NCI-H187 (cell line): Measurements from ENCODE around the gene PRPF40A.

ENCODE experiments used
- DNase-seq, 2 experiments: peaks; one replicate each; lab custom pipeline; 2025; lab: John Stamatoyannopoulos, UW

Gene PRPF40A

DNA sequence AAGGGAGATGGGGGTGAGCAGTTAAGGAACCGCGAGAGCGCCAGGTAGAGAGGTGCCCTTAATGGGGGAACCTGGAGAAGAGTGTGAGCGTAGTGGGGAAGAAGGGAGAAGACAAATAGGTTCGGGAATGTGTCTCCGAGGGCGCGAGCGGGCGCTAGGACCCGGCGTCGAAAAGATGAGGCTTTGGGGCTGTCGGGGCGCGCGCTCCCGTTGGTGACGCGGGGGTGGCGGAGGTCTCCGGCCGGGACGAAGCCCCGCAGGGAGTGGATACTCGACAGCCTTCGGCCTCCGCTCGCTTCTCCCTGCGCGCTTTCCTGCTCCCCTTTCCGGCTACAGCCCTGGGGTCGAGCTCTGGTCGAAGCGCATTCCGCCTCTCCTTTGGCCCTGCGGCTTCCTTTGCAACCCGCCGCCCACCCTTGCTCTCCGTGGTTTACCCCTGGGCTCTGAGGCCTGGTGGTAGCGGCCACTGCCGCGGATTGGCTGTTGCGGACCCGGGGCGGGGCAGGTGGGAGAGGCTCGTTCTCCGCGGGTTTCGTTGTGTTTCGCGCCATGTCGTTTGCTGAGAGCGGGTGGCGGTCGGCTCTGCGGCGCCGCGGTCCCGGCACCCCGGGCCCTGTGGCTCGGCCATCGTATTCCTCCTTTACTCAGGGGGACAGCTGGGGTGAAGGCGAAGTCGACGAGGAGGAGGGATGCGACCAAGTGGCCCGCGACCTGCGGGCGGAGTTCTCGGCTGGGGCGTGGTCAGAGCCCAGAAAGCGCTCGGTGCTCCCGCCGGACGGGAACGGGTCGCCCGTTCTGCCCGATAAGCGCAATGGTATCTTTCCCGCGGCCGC is 1.0 kb upstream of the PRPF40A start, which contains the start of gene ARL6IP6:
Gene ARL6IP6 (plus strand): TSS at position 545 of the 833 bp plus-strand sequence. CDS start 5 bp downstream, at position 550.
- DNase-seq = peak; percentile 77 to 91

- no peak for DNase-seq
Measured at GRCh38 chr2:152716805-152717227, 445 bp downstream of the PRPF40A start.

DNA sequence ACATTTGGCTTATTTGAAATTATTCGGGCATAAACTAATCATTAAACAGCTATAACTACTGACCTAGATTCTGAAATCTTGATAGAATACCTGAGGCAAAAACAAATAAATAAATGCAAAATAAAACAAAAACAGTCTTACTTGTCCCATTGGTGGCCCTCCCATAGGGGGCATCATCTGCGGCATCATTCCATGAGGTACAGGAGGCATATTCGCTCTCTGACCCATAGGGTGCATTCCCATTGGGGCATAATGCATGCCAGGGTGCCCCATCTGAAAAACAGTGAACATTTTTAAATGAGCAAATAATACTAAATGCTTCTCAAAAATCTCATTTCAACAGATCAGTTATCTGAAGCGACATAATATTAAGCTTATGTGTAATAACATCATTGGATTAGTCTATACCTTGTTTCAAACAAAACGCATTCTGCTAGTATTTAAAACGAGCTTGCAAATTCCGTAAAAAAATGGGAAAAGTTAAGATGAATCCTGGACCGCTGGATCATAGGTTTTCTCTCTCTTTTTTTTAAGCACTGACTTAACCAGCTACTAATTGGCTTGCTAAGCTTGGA is 1.3 kb downstream of the PRPF40A start:
- no peak for DNase-seq

DNA sequence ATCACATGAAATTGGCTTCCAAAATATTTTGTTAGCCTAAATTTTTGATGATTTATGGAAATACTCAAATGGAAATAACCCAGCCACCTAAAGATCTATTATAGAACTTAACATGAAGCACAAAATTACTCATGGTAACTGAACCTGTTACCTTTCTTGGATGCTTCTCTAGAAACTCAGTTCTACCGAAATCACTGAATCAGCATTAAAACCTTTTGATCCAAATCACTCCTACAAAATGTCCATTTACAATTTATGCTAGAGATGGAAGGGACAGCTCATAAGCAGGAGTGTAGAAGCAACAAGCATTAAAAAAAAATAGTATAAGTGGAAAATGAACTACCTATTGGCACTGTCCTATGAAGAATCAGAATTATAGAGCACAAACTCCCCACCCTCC is 2.1 kb downstream of the PRPF40A start:
- no peak for DNase-seq

DNA sequence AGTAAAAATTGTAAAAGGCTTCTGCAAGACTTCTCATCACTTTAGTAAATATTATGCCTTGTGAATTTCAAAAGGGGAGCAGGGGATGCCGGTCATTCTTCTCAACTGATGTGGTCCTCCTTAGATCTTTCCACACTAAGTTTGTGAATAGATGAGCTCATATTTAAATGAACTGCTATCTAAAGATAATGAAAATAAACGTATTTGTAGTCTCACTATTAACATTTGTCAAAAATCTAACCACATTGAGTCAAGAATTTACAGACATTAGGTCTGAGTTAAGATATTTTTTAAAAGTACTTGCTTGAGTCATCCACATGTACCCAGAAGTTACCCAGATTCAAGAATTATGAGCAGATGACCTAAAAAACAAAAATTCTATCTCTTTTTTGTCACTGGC is 6.5 kb downstream of the PRPF40A start:
- DNase-seq = no peak

GRCh38 chr2:152708742-152709141 is 8.5 kb downstream of the PRPF40A start:
- DNase-seq = no peak

DNA sequence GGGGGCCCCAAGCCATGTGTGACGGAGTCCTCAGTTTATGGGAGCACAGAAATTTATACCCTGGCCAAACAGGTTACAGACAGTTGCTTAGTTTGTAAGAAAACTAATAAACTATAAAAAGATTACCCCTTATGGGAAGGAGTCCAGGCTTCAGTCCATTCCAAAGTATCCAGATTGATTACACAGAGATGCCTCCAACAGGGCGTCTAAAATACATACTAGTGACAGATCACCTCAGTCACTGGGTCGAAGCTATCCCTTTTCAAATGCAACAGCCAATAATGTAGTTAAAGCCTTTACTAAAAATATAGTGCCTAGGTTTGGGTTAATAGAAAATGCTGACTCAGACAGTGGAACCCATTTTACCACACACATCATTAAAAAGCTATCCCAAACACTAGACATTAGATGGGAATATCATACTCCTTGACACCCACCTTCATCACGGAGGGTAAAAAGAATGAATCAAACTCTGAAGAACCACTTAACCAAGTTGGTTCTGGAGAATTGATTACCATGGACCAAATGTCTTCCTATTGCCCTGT is 10.7 kb downstream of the PRPF40A start:
- DNase-seq = no peak

DNA sequence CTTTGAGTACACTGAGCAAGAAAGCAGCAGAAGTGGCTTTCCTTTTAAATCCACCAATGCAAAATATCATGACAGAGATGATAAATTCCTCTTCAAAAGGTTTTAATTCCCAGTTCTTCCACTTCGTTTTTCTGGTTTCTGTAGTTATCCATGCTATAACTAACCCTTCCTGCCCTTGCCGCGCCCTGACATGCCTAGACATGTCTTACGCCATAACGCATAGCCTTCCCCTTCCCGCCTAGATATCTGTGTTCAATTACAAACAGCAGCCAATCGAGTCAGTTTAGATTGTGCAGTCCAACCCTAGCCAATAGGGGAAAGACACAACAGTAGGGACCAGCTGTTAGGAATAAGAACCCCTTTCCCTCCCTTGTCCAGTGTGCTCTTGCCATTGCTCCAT is 16.1 kb downstream of the PRPF40A start:
- DNase-seq = no peak

GRCh38 chr2:152696476-152696875 is 20.8 kb downstream of the PRPF40A start:
- no peak for DNase-seq

- no peak for DNase-seq
Measured at GRCh38 chr2:152695763-152696162, 21.5 kb downstream of the PRPF40A start.

GRCh38 chr2:152694161-152694661 is 23.1 kb downstream of the PRPF40A start:
- no peak for DNase-seq

DNA sequence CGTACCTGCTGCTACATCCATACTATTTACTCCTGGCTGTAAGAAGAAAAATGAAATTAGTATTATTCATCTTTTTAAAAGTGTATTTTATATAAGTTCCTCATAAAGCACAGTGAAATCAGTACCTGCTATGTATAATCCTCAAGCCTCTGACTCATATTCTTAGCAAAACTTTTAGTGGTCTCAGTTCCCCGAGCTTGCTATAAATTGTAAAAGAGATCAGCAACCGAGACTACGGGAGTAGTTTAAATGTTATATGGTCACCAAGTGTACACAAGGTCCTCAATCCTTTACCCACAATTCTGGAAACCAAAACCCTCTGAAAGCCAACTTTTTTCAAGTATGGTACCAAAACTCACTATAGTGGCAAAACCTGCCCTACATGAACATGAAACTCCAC is 24.2 kb downstream of the PRPF40A start:
- DNase-seq = no peak

- DNase-seq = no peak
Measured at GRCh38 chr2:152686321-152686720, 30.9 kb downstream of the PRPF40A start.

GRCh38 chr2:152683400-152683799 is 33.9 kb downstream of the PRPF40A start:
- no peak for DNase-seq

- DNase-seq = no peak
Measured at GRCh38 chr2:152682663-152683062, 34.6 kb downstream of the PRPF40A start.

- DNase-seq = no peak
Measured at GRCh38 chr2:152678808-152679207, 38.5 kb downstream of the PRPF40A start.

DNA sequence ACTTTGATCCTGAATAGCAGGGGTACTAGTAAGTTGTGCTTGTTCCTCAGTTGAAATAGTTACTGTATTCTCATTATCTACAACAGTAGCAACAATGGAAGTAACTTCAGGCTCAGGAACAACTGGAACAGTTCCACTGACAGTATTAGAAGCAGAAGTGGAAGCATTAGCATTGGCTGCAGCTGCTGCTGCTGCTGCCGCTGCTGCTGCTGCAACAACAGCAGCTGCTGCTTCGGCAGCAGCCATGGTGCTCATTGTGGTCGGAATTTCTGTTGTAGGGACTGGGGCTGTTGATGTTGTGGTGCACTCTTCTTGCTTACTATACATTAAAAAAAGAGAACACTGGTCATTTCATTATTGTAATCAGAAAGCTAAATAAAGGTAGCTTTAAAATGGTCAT is 40.8 kb downstream of the PRPF40A start:
- DNase-seq = no peak

DNA sequence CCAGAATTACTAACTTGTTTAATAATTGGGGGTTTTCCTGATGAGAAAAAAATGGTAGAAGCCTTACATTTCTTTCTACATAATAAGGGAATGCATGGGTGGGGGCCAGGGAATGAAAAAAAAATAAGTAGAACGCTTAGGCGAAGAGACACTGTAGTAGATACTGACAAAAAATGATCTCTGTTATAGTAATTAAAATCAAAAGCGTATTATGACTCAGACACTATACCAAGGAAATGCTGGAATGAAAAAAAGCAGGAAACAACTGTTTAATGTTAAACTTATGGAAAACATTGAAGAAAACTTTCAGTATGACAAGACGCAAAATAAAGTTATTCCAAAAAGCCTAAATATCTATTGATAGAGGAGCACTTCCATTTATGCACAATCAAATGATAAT is 42.9 kb downstream of the PRPF40A start:
- no peak for DNase-seq

- DNase-seq = no peak
Measured at GRCh38 chr2:152664725-152665124, 52.5 kb downstream of the PRPF40A start.

DNA sequence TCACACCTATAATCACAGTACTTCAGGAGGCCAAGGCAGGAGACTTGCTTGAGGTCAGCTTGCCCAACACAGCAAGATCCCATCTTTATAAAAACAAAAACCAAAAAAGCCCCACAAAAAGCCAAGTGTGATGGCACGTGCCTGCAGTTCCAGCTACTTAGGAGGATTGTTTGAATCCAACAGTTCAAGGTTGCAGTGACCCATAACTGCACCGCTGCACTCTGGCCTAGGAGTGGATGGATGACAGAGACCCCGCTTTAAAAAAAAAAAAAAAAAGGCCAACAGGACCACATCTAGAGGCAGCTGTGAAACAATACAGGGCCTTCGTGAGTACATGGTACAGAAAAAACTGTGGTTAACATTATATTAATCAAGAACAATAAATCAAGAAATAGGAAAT is 56.2 kb downstream of the PRPF40A start:
- no peak for DNase-seq

- no peak for DNase-seq
Measured at GRCh38 chr2:152658221-152658620, 59.0 kb downstream of the PRPF40A start.

GRCh38 chr2:152657043-152657442 is 60.2 kb downstream of the PRPF40A start:
- DNase-seq = no peak

DNA sequence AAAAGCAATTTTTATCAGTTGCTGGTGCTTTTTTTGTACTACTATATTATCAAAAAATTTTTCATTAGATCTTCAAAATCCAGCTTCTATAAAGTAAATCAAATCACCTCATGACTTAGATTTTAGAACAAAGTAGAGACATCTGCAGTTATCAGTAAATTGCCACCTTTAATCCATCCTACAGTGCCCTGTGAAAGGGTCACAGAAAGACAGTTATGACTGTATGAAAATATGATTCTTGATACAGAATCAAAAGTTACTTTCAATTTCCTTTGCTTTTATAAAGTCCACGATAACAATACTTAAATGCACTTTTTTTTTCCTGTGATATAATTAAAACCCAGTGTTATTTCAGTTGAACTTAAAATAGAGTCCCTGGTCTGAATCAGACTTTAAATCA is 61.4 kb downstream of the PRPF40A start:
- DNase-seq = no peak
